Activated T-cell treated with anti-CD3 and anti-CD28 coated beads, Interleukin-2, amount 50 U/mL, for 24 hours (primary cell): ENCODE data around the gene BRINP3.

Source experiments
- DNase-seq: peaks from one replicate; pipeline ENCODE4 v3.0.0-alpha.2; 2020
- H3K27ac Mint-ChIP-seq: 2 replicates; pipeline ENCODE4 v1.8.0; 2020; ENCODE audit warnings: mild to moderate bottlenecking, mixed read lengths
- H3K27me3 Mint-ChIP-seq: 2 replicates; pipeline ENCODE4 v1.8.0; 2020; ENCODE audit warnings: mixed read lengths
- H3K36me3 Mint-ChIP-seq: 2 replicates; pipeline ENCODE4 v1.8.0; 2020; ENCODE audit warnings: low read depth, mixed read lengths
- H3K4me1 Mint-ChIP-seq: 2 replicates; pipeline ENCODE4 v1.8.0; 2020; ENCODE audit warnings: low read depth, mixed read lengths
- H3K4me3 Mint-ChIP-seq: 2 replicates; pipeline ENCODE4 v1.8.0; 2020; ENCODE audit warnings: mild to moderate bottlenecking, moderate library complexity, mixed read lengths
- H3K9me3 Mint-ChIP-seq: 2 replicates; pipeline ENCODE4 v1.8.0; 2020; ENCODE audit warnings: mixed read lengths

The BRINP3 gene

DNA sequence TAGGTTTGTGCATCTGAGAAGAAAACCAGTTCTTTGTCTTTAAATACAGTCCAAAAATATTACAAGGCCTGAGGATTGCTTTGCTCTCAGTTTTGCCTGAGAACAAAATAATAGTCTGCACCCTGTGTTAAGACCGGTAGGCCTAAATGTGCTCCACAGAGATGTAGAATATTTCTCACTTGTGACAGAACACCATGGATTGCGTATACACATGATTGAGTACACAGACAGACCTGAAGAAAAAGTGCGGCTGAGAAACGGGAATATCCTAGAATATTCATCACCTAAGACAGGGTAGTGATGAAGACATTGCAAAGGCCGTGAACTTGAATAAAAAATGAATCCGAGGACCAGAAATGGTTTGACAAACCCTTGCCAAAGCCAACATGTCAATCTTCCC, 155.4 kb downstream of the BRINP3 start:
- Mint-ChIP-seq H3K36me3 (no peaks in the 10 kb centered on the region), H3K4me3 (no peak overlapping the region), H3K9me3 (peaks cover 14% of the 10 kb centered on the region), H3K4me1 (no peaks in the 10 kb centered on the region), H3K27ac (no peak overlapping the region), H3K27me3 (no peaks in the 10 kb centered on the region)
- DNase-seq, result no peak

GRCh38 chr1:190320952-190321351, 156.7 kb downstream of the BRINP3 start:
- no peak overlapping the region for H3K27ac Mint-ChIP-seq
- H3K4me1 Mint-ChIP-seq, result no peaks in the 10 kb centered on the region
- no peak overlapping the region for H3K4me3 Mint-ChIP-seq
- DNase-seq, result no peak
- H3K27me3 Mint-ChIP-seq, result no peaks in the 10 kb centered on the region
- H3K9me3 Mint-ChIP-seq, result peaks cover 12% of the 10 kb centered on the region
- H3K36me3 Mint-ChIP-seq, result no peaks in the 10 kb centered on the region

GRCh38 chr1:190312763-190313162, 164.9 kb downstream of the BRINP3 start:
- H3K9me3 Mint-ChIP-seq, result peaks cover 18% of the 10 kb centered on the region
- DNase-seq, result no peak
- no peaks in the 10 kb centered on the region for H3K4me1 Mint-ChIP-seq
- no peaks in the 10 kb centered on the region for H3K36me3 Mint-ChIP-seq
- H3K27me3 Mint-ChIP-seq, result no peaks in the 10 kb centered on the region
- H3K27ac Mint-ChIP-seq, result no peak overlapping the region
- no peak overlapping the region for H3K4me3 Mint-ChIP-seq

GRCh38 chr1:190303501-190303900, 174.2 kb downstream of the BRINP3 start:
- H3K4me1 Mint-ChIP-seq, result no peaks in the 10 kb centered on the region
- H3K36me3 Mint-ChIP-seq, result no peaks in the 10 kb centered on the region
- H3K4me3 Mint-ChIP-seq, result no peak overlapping the region
- peaks cover 15% of the 10 kb centered on the region for H3K9me3 Mint-ChIP-seq
- no peak for DNase-seq
- H3K27me3 Mint-ChIP-seq, result no peaks in the 10 kb centered on the region
- H3K27ac Mint-ChIP-seq, result no peak overlapping the region

- Mint-ChIP-seq H3K36me3 (no peaks in the 10 kb centered on the region), H3K27ac (no peak overlapping the region), H3K4me3 (no peak overlapping the region), H3K4me1 (no peaks in the 10 kb centered on the region), H3K9me3 (peaks cover 15% of the 10 kb centered on the region), H3K27me3 (no peaks in the 10 kb centered on the region)
- no peak for DNase-seq
These were observed 181.2 kb downstream of the BRINP3 start for GRCh38 chr1:190296453-190296852.

DNA sequence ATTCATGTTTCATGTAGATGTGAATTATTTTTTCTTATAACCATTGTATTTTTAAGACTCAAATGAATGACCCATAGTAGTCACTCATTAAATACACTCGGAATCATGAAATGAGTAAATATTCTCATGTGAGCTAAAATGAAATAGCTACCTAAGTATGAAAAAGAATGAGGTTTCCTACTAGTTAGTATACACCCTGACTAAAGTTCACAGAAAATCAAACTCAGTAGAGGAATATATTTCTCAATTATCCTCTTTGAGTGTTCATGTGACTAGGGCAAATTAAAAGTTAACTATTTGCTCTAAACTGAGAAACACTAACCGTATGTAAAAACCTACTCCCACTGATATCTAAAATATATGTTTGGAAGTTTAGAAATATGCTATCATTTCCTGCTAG, 187.8 kb downstream of the BRINP3 start:
- Mint-ChIP-seq H3K9me3 (peaks cover 10% of the 10 kb centered on the region), H3K27me3 (no peaks in the 10 kb centered on the region), H3K27ac (no peak overlapping the region), H3K4me1 (no peaks in the 10 kb centered on the region), H3K36me3 (no peaks in the 10 kb centered on the region), H3K4me3 (no peak overlapping the region)
- no peak for DNase-seq

GRCh38 chr1:190286111-190286510, 191.6 kb downstream of the BRINP3 start:
- no peak overlapping the region for H3K4me3 Mint-ChIP-seq
- H3K9me3 Mint-ChIP-seq, result peaks cover 3% of the 10 kb centered on the region
- no peaks in the 10 kb centered on the region for H3K36me3 Mint-ChIP-seq
- no peaks in the 10 kb centered on the region for H3K27me3 Mint-ChIP-seq
- DNase-seq, result no peak
- no peaks in the 10 kb centered on the region for H3K4me1 Mint-ChIP-seq
- H3K27ac Mint-ChIP-seq, result no peak overlapping the region

GRCh38 chr1:190277107-190277506, 200.6 kb downstream of the BRINP3 start:
- Mint-ChIP-seq H3K27ac (no peak overlapping the region), H3K9me3 (peaks cover 12% of the 10 kb centered on the region), H3K4me3 (no peak overlapping the region), H3K27me3 (no peaks in the 10 kb centered on the region), H3K4me1 (no peaks in the 10 kb centered on the region), H3K36me3 (no peaks in the 10 kb centered on the region)
- no peak for DNase-seq

GRCh38 chr1:190274721-190275120, 202.9 kb downstream of the BRINP3 start:
- H3K4me3 Mint-ChIP-seq, result no peak overlapping the region
- no peaks in the 10 kb centered on the region for H3K36me3 Mint-ChIP-seq
- no peak for DNase-seq
- H3K4me1 Mint-ChIP-seq, result no peaks in the 10 kb centered on the region
- H3K27me3 Mint-ChIP-seq, result no peaks in the 10 kb centered on the region
- H3K27ac Mint-ChIP-seq, result no peak overlapping the region
- peaks cover 11% of the 10 kb centered on the region for H3K9me3 Mint-ChIP-seq

DNA sequence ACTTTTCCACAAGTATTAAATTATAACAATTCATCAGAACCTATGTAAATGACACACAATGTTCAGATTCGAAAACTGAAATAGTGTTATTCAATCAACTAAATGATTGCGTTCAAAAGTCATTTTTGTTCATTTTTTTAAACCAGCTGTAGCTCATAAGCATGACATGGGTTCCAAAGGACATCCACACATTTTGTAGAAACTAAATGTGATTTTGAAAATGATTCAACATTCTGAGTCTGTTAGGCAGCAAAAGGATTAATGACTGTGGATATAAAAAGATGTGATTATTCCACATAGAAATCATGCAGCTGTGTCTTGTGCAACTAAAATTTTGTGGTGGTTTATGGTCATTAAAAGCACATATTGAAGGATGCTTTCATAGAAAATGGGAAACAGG, 204.5 kb downstream of the BRINP3 start:
- Mint-ChIP-seq H3K4me3 (no peak overlapping the region), H3K4me1 (no peaks in the 10 kb centered on the region), H3K27me3 (no peaks in the 10 kb centered on the region), H3K36me3 (no peaks in the 10 kb centered on the region), H3K9me3 (peaks cover 12% of the 10 kb centered on the region), H3K27ac (no peak overlapping the region)
- no peak for DNase-seq

DNA sequence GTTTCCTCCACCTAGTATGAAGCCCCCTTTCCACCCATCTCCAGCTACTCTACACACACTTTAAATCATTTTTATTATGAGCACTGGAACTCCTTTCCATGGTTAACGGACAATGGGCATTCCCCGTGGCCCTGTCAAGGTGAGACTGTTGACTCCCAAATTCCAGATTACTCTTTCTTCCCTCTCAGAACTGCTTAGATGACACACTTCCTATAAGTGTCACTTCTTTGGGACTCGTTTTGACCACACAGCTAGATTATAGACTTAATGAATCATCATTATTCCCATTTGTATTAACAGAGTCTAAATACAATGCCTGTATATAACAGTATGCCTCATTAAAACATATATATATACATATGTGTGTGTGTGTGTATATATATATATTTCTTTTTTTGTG, 215.1 kb downstream of the BRINP3 start:
- no peak overlapping the region for H3K4me3 Mint-ChIP-seq
- H3K27me3 Mint-ChIP-seq, result no peaks in the 10 kb centered on the region
- no peaks in the 10 kb centered on the region for H3K4me1 Mint-ChIP-seq
- peaks cover 8% of the 10 kb centered on the region for H3K9me3 Mint-ChIP-seq
- no peaks in the 10 kb centered on the region for H3K36me3 Mint-ChIP-seq
- no peak overlapping the region for H3K27ac Mint-ChIP-seq
- no peak for DNase-seq

DNA sequence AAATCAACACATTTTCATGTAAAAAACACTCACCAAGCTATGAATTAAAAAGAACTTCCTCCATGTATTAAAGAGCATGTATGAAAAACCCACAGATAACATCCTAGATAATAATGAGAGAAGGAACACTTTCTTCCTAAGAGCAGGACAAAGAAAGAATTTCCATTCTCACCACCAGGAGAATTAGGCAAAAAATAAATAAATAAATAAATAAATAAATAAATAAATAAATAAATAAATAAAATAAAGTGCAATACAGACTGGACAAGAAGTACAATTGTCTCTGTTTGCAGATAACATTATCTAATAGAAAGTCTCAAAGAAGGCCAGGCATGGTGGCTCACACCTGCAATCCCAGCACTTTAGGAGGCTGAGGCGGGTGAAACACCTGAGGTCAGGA, 218.2 kb downstream of the BRINP3 start:
- Mint-ChIP-seq H3K4me3 (no peak overlapping the region), H3K4me1 (no peaks in the 10 kb centered on the region), H3K27me3 (no peaks in the 10 kb centered on the region), H3K36me3 (no peaks in the 10 kb centered on the region), H3K27ac (no peak overlapping the region), H3K9me3 (peaks cover 21% of the 10 kb centered on the region)
- DNase-seq, result no peak

- H3K9me3 Mint-ChIP-seq, result peaks cover 21% of the 10 kb centered on the region
- no peaks in the 10 kb centered on the region for H3K27me3 Mint-ChIP-seq
- no peak for DNase-seq
- no peaks in the 10 kb centered on the region for H3K36me3 Mint-ChIP-seq
- H3K4me3 Mint-ChIP-seq, result no peak overlapping the region
- no peak overlapping the region for H3K27ac Mint-ChIP-seq
- no peaks in the 10 kb centered on the region for H3K4me1 Mint-ChIP-seq
These were observed 219.7 kb downstream of the BRINP3 start for GRCh38 chr1:190258003-190258402.

DNA sequence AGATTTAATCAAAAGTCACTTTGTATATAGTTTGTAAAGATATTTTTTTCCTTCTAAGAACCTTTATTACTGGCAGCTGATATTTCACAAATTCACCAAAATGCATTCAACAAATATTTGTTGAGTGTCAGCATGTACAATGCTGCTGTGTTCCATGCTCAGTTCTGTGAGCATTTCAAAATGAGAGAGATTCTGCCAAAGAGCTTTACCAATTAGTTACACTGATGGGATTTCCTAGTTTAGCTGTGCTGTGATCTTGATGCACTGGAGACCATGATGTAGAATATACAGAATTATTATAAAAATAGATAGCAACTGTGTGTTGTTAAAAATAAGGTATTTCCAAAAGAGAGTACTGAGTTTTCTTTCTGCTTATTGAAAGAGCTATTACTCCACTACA, 225.6 kb downstream of the BRINP3 start:
- H3K4me1 Mint-ChIP-seq, result no peaks in the 10 kb centered on the region
- H3K27me3 Mint-ChIP-seq, result no peaks in the 10 kb centered on the region
- peaks cover 21% of the 10 kb centered on the region for H3K9me3 Mint-ChIP-seq
- no peak overlapping the region for H3K4me3 Mint-ChIP-seq
- H3K36me3 Mint-ChIP-seq, result no peaks in the 10 kb centered on the region
- no peak for DNase-seq
- H3K27ac Mint-ChIP-seq, result no peak overlapping the region

GRCh38 chr1:190250368-190250767, 227.3 kb downstream of the BRINP3 start:
- Mint-ChIP-seq H3K9me3 (peaks cover 9% of the 10 kb centered on the region), H3K27ac (no peak overlapping the region), H3K4me1 (no peaks in the 10 kb centered on the region), H3K27me3 (no peaks in the 10 kb centered on the region), H3K4me3 (no peak overlapping the region), H3K36me3 (no peaks in the 10 kb centered on the region)
- DNase-seq, result no peak

GRCh38 chr1:190244406-190244805, 233.3 kb downstream of the BRINP3 start:
- DNase-seq, result no peak
- H3K4me1 Mint-ChIP-seq, result no peaks in the 10 kb centered on the region
- H3K4me3 Mint-ChIP-seq, result no peak overlapping the region
- peaks cover 2% of the 10 kb centered on the region for H3K9me3 Mint-ChIP-seq
- no peak overlapping the region for H3K27ac Mint-ChIP-seq
- no peaks in the 10 kb centered on the region for H3K36me3 Mint-ChIP-seq
- no peaks in the 10 kb centered on the region for H3K27me3 Mint-ChIP-seq
